GM19035 (cell line): ENCODE results near the gene PPWD1.
A peak's percentile ranks its signal among the peaks of the same experiment; 100 is the strongest.

ENCODE experiments used
- ATAC-seq: cut with Tn5 transposase; IDR thresholded peaks from one replicate; pipeline ENCODE4 v1.9.1; 2021; ENCODE audit not compliant: unreplicated experiment

The PPWD1 gene

GRCh38 chr5:65623482-65623881, 60.4 kb downstream of the PPWD1 start:
- ATAC-seq = no peak

GRCh38 chr5:65624025-65624570, 61.0 kb downstream of the PPWD1 start, which contains the start of gene TRIM23:
Gene TRIM23 (minus strand): TSS chr5:65624333. CDS start chr5:65624274, 59 bp downstream.
- peak; percentile 94 for ATAC-seq

GRCh38 chr5:65624571-65625555, 61.8 kb downstream of the PPWD1 start, which contains the start of the genes SHLD3 and TRAPPC13:
Gene SHLD3 (plus strand): TSS chr5:65625027. CDS start chr5:65629588, 4,561 bp downstream.
Gene TRAPPC13 (plus strand): TSS chr5:65625027. CDS start chr5:65625061, 34 bp downstream.
- peak; percentile 74 for ATAC-seq

GRCh38 chr5:65625743-65626142, 62.6 kb downstream of the PPWD1 start:
- ATAC-seq = no peak

- ATAC-seq = no peak
Measured at GRCh38 chr5:65630981-65631380, 67.9 kb downstream of the PPWD1 start.
